ENCODE data around the gene PSG11. TPM values are rescaled to one million over a fixed set of nuclear protein-coding genes. Genes with fewer than 3 reads are reported as not detected.

PSG11 gene
- total and polyA plus RNA-seq, 2 of the 4 experiments (the other 2 are of a cell fraction) = 0.07 to 0.18 TPM

Other genes with a start within 250 kb of the PSG11 start
- 0.90 and 1.1 TPM in 2 replicates for gene PSG1, start 146.8 kb downstream of the PSG11 start, total RNA-seq (2012; rRNA removed)
- gene PSG1, start 146.8 kb downstream of the PSG11 start, polyA plus RNA-seq (2012; rRNA removed) = 2.5 and 2.7 TPM in 2 replicates
- 0.18 TPM in 1 of 2 replicates, not detected in the other for gene PSG6, start 108.6 kb downstream of the PSG11 start, total RNA-seq (2012; rRNA removed)
- 0.07 TPM in 1 of 2 replicates, not detected in the other for gene PSG6, start 108.6 kb downstream of the PSG11 start, polyA plus RNA-seq (2012; rRNA removed)
- gene PSG7, start 89.3 kb downstream of the PSG11 start, total RNA-seq (2012; rRNA removed) = under 0.01 and 0.28 TPM in 2 replicates
- gene PSG7, start 89.3 kb downstream of the PSG11 start, polyA plus RNA-seq (2012; rRNA removed) = 0.24 and 0.26 TPM in 2 replicates
- gene PSG2, start 56.2 kb upstream of the PSG11 start, total RNA-seq (2012; rRNA removed) = 0.18 and 0.28 TPM in 2 replicates
- 0.29 and 0.31 TPM in 2 replicates for gene PSG2, start 56.2 kb upstream of the PSG11 start, polyA plus RNA-seq (2012; rRNA removed)
- gene PSG5, start 160.1 kb upstream of the PSG11 start, total RNA-seq (2012; rRNA removed) = 38.6 and 50.7 TPM in 2 replicates
- 75.9 and 84.8 TPM in 2 replicates for gene PSG5, start 160.1 kb upstream of the PSG11 start, polyA plus RNA-seq (2012; rRNA removed)
- 87.5 and 106 TPM in 2 replicates for gene PSG4, start 179.2 kb upstream of the PSG11 start, total RNA-seq (2012; rRNA removed)
- gene PSG4, start 179.2 kb upstream of the PSG11 start, polyA plus RNA-seq (2012; rRNA removed) = 211 and 223 TPM in 2 replicates
- gene PSG9, start 243.1 kb upstream of the PSG11 start, total RNA-seq (2012; rRNA removed) = 0.28 and 0.54 TPM in 2 replicates
- gene PSG9, start 243.1 kb upstream of the PSG11 start, polyA plus RNA-seq (2012; rRNA removed) = 1.1 TPM in 2 replicates

All from IMR-90 (cell line).